ENCODE results near the gene SHROOM3.

Gene SHROOM3

DNA sequence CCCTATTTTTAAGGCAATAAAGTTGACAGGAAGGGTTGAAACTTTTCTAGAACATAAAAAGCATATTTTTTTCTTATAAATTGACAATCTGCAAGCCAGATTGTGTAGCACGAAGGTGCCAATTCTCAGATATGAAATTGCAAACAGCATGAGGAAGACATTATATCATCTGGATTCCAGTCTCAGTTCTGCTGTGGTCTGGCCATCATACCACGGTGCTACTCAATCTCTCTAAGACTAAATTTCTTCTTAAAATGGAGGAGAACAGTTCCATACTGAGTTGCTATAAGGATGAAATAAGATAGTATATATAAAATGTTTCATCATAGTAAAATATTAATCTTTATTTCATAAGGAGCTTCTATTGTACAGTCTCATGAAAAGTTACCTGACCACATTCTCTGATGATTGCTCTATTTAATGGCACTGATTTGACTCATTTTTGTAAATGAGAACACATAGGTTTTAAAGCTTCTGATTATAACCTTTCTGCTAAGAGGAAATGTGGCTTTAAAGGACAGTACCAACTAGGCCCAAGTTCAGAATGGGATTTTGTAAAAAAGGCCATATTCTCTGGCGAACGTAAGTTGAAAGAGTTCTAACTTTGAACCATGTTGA is 127.9 kb downstream of the SHROOM3 start:
- peak; percentile 58 for ATAC-seq
- TF ChIP-seq, protein P1, sequence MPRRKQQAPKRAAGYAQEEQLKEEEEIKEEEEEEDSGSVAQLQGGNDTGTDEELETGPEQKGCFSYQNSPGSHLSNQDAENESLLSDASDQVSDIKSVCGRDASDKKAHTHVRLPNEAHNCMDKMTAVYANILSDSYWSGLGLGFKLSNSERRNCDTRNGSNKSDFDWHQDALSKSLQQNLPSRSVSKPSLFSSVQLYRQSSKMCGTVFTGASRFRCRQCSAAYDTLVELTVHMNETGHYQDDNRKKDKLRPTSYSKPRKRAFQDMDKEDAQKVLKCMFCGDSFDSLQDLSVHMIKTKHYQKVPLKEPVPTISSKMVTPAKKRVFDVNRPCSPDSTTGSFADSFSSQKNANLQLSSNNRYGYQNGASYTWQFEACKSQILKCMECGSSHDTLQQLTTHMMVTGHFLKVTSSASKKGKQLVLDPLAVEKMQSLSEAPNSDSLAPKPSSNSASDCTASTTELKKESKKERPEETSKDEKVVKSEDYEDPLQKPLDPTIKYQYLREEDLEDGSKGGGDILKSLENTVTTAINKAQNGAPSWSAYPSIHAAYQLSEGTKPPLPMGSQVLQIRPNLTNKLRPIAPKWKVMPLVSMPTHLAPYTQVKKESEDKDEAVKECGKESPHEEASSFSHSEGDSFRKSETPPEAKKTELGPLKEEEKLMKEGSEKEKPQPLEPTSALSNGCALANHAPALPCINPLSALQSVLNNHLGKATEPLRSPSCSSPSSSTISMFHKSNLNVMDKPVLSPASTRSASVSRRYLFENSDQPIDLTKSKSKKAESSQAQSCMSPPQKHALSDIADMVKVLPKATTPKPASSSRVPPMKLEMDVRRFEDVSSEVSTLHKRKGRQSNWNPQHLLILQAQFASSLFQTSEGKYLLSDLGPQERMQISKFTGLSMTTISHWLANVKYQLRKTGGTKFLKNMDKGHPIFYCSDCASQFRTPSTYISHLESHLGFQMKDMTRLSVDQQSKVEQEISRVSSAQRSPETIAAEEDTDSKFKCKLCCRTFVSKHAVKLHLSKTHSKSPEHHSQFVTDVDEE (CRISPR knock-in tag; IDR thresholded peaks at IDR 0.05): no peak

DNA sequence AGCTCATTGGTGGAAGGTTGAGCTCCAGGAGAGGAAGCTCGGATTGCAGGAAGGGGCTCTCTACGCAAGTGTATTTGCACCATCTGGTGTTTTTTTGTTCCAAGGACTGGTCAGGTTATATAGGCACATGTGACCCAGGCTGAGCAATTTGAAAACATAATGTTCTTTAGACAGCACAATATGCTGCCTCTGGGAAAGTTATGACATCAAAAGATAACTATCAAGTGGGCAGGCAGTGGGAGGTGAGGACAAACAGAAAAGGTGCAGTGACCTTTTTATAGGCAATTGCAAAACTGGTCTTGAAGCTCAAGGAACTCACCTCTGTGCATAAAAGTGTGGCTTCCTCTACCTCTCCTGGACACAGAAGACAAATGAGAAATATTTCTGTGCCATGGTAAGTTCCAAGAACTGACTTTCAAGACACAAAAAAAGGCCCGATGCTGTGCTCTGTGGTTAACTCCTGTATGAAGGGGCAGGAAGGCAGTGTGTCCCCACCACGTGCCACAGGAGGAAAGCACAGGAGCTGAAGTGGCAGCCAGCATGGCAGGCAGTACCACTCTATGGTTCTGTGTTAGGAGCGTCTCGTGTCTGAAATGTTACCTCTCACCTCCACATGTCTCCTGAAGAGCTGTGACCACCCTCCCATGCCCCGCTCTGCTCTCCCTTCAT is 128.6 kb downstream of the SHROOM3 start:
- no peak for TF ChIP-seq CSDC2 (CRISPR knock-in tag; IDR thresholded peaks at IDR 0.05)
- TF ChIP-seq, protein P2, sequence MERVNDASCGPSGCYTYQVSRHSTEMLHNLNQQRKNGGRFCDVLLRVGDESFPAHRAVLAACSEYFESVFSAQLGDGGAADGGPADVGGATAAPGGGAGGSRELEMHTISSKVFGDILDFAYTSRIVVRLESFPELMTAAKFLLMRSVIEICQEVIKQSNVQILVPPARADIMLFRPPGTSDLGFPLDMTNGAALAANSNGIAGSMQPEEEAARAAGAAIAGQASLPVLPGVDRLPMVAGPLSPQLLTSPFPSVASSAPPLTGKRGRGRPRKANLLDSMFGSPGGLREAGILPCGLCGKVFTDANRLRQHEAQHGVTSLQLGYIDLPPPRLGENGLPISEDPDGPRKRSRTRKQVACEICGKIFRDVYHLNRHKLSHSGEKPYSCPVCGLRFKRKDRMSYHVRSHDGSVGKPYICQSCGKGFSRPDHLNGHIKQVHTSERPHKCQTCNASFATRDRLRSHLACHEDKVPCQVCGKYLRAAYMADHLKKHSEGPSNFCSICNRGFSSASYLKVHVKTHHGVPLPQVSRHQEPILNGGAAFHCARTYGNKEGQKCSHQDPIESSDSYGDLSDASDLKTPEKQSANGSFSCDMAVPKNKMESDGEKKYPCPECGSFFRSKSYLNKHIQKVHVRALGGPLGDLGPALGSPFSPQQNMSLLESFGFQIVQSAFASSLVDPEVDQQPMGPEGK (CRISPR knock-in tag; IDR thresholded peaks at IDR 0.05; ENCODE audit: borderline replicate concordance): no peak
- TF ChIP-seq TCF4 (CRISPR knock-in tag; IDR thresholded peaks at IDR 0.05; ENCODE audit: borderline replicate concordance): no peak
- no peak for TF ChIP-seq ZNF70 (CRISPR knock-in tag; IDR thresholded peaks at IDR 0.05)
- no peak for TF ChIP-seq RARB (CRISPR knock-in tag; IDR thresholded peaks at IDR 0.05)
- no peak for TF ChIP-seq ZNF565 (CRISPR knock-in tag; conservative IDR thresholded peaks at IDR 0.05; ENCODE audit: low read depth)
- TF ChIP-seq ZFP3 (CRISPR knock-in tag; IDR thresholded peaks at IDR 0.05): no peak
- no peak for TF ChIP-seq ESRRG (CRISPR knock-in tag; IDR thresholded peaks at IDR 0.05)
- no peak for TF ChIP-seq TOX (CRISPR knock-in tag; IDR thresholded peaks at IDR 0.05; ENCODE audit: borderline replicate concordance)
- no peak for TF ChIP-seq GLIS3 (CRISPR knock-in tag; IDR thresholded peaks at IDR 0.05)
- TF ChIP-seq, protein P3, sequence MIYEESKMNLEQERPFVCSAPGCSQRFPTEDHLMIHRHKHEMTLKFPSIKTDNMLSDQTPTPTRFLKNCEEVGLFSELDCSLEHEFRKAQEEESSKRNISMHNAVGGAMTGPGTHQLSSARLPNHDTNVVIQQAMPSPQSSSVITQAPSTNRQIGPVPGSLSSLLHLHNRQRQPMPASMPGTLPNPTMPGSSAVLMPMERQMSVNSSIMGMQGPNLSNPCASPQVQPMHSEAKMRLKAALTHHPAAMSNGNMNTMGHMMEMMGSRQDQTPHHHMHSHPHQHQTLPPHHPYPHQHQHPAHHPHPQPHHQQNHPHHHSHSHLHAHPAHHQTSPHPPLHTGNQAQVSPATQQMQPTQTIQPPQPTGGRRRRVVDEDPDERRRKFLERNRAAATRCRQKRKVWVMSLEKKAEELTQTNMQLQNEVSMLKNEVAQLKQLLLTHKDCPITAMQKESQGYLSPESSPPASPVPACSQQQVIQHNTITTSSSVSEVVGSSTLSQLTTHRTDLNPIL (CRISPR knock-in tag; IDR thresholded peaks at IDR 0.05; ENCODE audit: low read depth): no peak
- TF ChIP-seq ZNF8 (CRISPR knock-in tag; IDR thresholded peaks at IDR 0.05): no peak
- TF ChIP-seq ZC3H10 (CRISPR knock-in tag; IDR thresholded peaks at IDR 0.05): no peak
- no peak for TF ChIP-seq ISL1 (CRISPR knock-in tag; IDR thresholded peaks at IDR 0.05)
- no peak for TF ChIP-seq OSR1 (CRISPR knock-in tag; IDR thresholded peaks at IDR 0.05)
- no peak for TF ChIP-seq BACH2 (CRISPR knock-in tag; IDR thresholded peaks at IDR 0.05; ENCODE audit: borderline replicate concordance)
- no peak for ATAC-seq

DNA sequence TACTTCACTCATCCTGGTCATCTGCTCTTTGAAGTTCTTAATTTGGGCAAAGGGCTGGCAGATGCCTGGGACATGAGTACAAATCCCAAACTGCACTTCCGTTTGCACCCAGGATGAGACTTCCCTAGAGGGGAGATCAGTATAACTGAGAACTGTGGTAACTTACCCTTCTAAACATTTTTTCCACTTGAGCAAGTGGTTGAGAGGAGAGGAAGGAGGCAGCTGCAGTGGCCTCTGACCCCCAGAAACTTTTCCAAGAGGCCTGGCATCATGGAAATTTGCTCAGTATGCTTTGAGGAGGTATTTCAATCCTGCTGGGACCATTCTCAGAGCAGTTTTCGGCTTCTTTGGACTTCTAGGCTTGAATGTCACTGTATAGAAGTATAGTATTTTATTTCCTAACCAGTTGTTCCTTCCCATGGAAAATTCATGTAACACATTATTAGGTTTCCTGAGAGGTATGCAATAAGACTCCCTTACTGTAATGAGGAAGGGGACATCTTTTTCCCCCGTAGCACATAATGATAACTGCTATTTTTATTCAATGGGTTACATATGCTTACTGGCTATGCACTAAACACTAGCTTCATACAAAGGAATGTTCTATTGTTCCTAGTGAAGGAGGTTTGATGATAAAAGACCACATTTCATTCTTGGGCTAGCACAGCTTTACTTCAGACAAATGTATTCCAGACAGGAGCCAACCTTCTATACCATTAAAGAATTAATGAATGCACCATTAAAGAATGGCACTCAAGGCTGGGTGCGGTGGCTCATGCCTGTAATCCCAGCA is 129.3 kb downstream of the SHROOM3 start:
- ATAC-seq: no peak
- no peak for TF ChIP-seq ZFP30 (CRISPR knock-in tag; IDR thresholded peaks at IDR 0.05)
- TF ChIP-seq OSR1 (CRISPR knock-in tag; IDR thresholded peaks at IDR 0.05): no peak
- TF ChIP-seq ZNF70 (CRISPR knock-in tag; IDR thresholded peaks at IDR 0.05): no peak
- no peak for TF ChIP-seq CSDC2 (CRISPR knock-in tag; IDR thresholded peaks at IDR 0.05)
- TF ChIP-seq, protein P3 (CRISPR knock-in tag; IDR thresholded peaks at IDR 0.05; ENCODE audit: low read depth): no peak
- TF ChIP-seq BACH2 (CRISPR knock-in tag; IDR thresholded peaks at IDR 0.05; ENCODE audit: borderline replicate concordance): no peak
- TF ChIP-seq, protein P1 (CRISPR knock-in tag; IDR thresholded peaks at IDR 0.05): no peak
- no peak for TF ChIP-seq SNAI2 (CRISPR knock-in tag; IDR thresholded peaks at IDR 0.05)
- TF ChIP-seq, protein P2 (CRISPR knock-in tag; IDR thresholded peaks at IDR 0.05; ENCODE audit: borderline replicate concordance): no peak
- TF ChIP-seq ZFP3 (CRISPR knock-in tag; IDR thresholded peaks at IDR 0.05): no peak
- no peak for TF ChIP-seq TCF4 (CRISPR knock-in tag; IDR thresholded peaks at IDR 0.05; ENCODE audit: borderline replicate concordance)
- no peak for TF ChIP-seq RARB (CRISPR knock-in tag; IDR thresholded peaks at IDR 0.05)
- no peak for TF ChIP-seq ESRRG (CRISPR knock-in tag; IDR thresholded peaks at IDR 0.05)
- TF ChIP-seq ARNTL (CRISPR knock-in tag; IDR thresholded peaks at IDR 0.05; ENCODE audit: borderline replicate concordance, low read depth): no peak
- TF ChIP-seq, protein P4, sequence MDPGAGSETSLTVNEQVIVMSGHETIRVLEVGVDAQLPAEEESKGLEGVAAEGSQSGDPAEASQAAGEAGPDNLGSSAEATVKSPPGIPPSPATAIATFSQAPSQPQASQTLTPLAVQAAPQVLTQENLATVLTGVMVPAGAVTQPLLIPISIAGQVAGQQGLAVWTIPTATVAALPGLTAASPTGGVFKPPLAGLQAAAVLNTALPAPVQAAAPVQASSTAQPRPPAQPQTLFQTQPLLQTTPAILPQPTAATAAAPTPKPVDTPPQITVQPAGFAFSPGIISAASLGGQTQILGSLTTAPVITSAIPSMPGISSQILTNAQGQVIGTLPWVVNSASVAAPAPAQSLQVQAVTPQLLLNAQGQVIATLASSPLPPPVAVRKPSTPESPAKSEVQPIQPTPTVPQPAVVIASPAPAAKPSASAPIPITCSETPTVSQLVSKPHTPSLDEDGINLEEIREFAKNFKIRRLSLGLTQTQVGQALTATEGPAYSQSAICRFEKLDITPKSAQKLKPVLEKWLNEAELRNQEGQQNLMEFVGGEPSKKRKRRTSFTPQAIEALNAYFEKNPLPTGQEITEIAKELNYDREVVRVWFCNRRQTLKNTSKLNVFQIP (CRISPR knock-in tag; IDR thresholded peaks at IDR 0.05; ENCODE audit: borderline replicate concordance, low read depth): no peak
